Measurements from ENCODE around the gene PCSK5.

DNA sequence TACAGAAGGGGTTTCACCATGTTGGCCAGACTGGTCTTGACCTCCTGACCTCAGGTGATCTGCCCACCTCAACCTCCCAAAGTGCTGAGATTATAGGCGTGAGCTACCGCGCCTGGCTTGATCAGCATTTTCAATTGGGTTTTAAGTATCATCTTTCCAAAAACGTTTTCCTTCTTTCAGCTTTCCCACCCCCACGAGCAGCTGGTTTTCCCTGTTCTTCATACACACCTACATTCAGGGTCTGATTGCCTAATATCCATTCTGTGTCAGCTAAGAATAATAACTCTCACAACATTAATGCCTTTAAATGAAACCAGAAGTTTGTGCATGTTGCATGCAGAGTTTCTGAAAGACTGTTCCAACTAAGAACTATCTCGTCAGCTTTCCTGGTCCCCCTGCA is 465.4 kb downstream of the PCSK5 start:
- no peak for TF ChIP-seq NFIC (IDR thresholded peaks at IDR 0.05)
- TF ChIP-seq CEBPB (IDR thresholded peaks at IDR 0.05), result no peak
- TF ChIP-seq, protein P1, sequence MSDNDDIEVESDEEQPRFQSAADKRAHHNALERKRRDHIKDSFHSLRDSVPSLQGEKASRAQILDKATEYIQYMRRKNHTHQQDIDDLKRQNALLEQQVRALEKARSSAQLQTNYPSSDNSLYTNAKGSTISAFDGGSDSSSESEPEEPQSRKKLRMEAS (IDR thresholded peaks at IDR 0.05), result no peak
- no peak for TF ChIP-seq EP300 (IDR thresholded peaks at IDR 0.05; ENCODE audit: borderline replicate concordance)
- TF ChIP-seq, protein P2, sequence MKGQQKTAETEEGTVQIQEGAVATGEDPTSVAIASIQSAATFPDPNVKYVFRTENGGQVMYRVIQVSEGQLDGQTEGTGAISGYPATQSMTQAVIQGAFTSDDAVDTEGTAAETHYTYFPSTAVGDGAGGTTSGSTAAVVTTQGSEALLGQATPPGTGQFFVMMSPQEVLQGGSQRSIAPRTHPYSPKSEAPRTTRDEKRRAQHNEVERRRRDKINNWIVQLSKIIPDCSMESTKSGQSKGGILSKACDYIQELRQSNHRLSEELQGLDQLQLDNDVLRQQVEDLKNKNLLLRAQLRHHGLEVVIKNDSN (IDR thresholded peaks at IDR 0.05), result no peak
- no peak for TF ChIP-seq EGR1 (IDR thresholded peaks at IDR 0.05)

Data from Ishikawa (cell line).